Stimulated activated CD8-positive, alpha-beta memory T cell treated with anti-CD3 and anti-CD28 coated beads, Interleukin-15, amount 100 ng/mL, for 4 hours (primary cell): ENCODE measurements around the gene GPBAR1.
"Not testable (repeated sequence)": the region's sequence is repeated elsewhere in the genome, so short reads cannot be mapped to it uniquely, and the experiment has no call there.

Experiments
- DNase-seq, 2 donors: peaks; one replicate each; pipeline ENCODE4 v3.0.0-alpha.2; 2020; ENCODE audit warnings: low read depth in 2 of 2

The GPBAR1 gene

GRCh38 chr2:218310853-218311540 is 50.2 kb downstream of the GPBAR1 start:
- DNase-seq, result no peak

- not testable (repeated sequence) for DNase-seq
These were observed 50.9 kb downstream of the GPBAR1 start for GRCh38 chr2:218311541-218312266.

GRCh38 chr2:218312267-218312756 is 51.5 kb downstream of the GPBAR1 start:
- DNase-seq, result no peak

GRCh38 chr2:218313356-218313755 is 52.5 kb downstream of the GPBAR1 start:
- DNase-seq, result no peak
